Stomach (tissue), 4 donors: Measurements from ENCODE around the gene REC114.

ENCODE experiments used
- CTCF ChIP-seq, 7 experiments: fragments of 450-650 bp in 4 of 7; fragments of 200-600 bp in 3 of 7; sonication (generic) in 3 of 7; IDR thresholded peaks; one replicate each; pipeline ENCODE4 v1.5.1; 2016 to 2019; ENCODE audit warnings: antibody characterized with exemption in 7 of 7, control low read depth in 2 of 7, mild to moderate bottlenecking in 1 of 7
- POLR2A ChIP-seq, 4 donors: fragments of 450-650 bp; IDR thresholded peaks; one replicate each; pipeline ENCODE4 v1.6.1; 2016; ENCODE audit warnings: antibody characterized with exemption in 4 of 4, control low read depth in 2 of 4, mild to moderate bottlenecking in 1 of 4, moderate library complexity in 1 of 4

GRCh38 chr15:73573572-73573971, 130.6 kb downstream of the REC114 start:
- TF ChIP-seq CTCF (IDR thresholded peaks at IDR 0.05) = no peak
- TF ChIP-seq POLR2A (IDR thresholded peaks at IDR 0.05) = no peak
